Measurements from ENCODE around the gene RAB8B.

- TF ChIP-seq CTCF (IDR thresholded peaks at IDR 0.05) (no peak), POLR2AphosphoS5 (IDR thresholded peaks at IDR 0.05; ENCODE audit: low read depth, low read length) (no peak), REST (IDR thresholded peaks at IDR 0.05; ENCODE audit: insufficient read depth in 1 of 2, low read depth in 2 of 2, low read length in 1 of 2) (no peak), SIN3A (IDR thresholded peaks at IDR 0.05; ENCODE audit: borderline replicate concordance, insufficient read depth, low read depth, low read length) (no peak)
Measured at GRCh38 chr15:63238171-63238570, 48.8 kb downstream of the RAB8B start.
